H1 (cell line): ENCODE data around the gene STK33. TPM values are rescaled to one million over a fixed set of nuclear protein-coding genes. Genes with fewer than 3 reads are reported as not detected.

ENCODE experiments used
- CTCF ChIA-PET: fragments of 300-600 bp; sonication (Branson Sonifier 250); formaldehyde crosslinking; loops from one replicate; lab custom pipeline; 2021; ENCODE audit not compliant: partially characterized antibody; lab: Charles Lee
- POLR2A ChIA-PET: fragments of 300-600 bp; sonication (Branson Sonifier 250); formaldehyde crosslinking; loops from one replicate; lab custom pipeline; 2021; ENCODE audit warnings: inconsistent platforms; ENCODE audit not compliant: partially characterized antibody; lab: Charles Lee
- DNase-seq, 2 experiments: peaks; one replicate each; pipeline versions ENCODE4 v3.0.0 to v3.0.0-alpha.2; 2010 to 2022; ENCODE audit warnings: low spot score in 2 of 2, low read depth in 1 of 2, mixed read lengths in 1 of 2
- FAIRE-seq: peaks from 2 replicates; lab custom pipeline; 2011; peaks lifted over from hg19 to GRCh38; lab: Jason Lieb, UNC
- H2AFZ ChIP-seq: 2 replicates; pipeline ENCODE4 v1.8.1; 2012; ENCODE audit warnings: low read length, inconsistent platforms
- H2AK5ac ChIP-seq: 2 replicates; pipeline ENCODE4 v1.6.1; 2013; ENCODE audit warnings: low read depth, low read length
- H2BK120ac ChIP-seq: replicated peaks from 2 replicates; pipeline ENCODE3; 2013; ENCODE audit warnings: low read depth, low read length, inconsistent platforms
- H2BK12ac ChIP-seq: 2 replicates; pipeline ENCODE4 v1.6.1; 2013; ENCODE audit warnings: low read depth, low read length
- H2BK15ac ChIP-seq: 2 replicates; pipeline ENCODE4 v1.6.1; 2013; ENCODE audit warnings: low read length
- H2BK20ac ChIP-seq: 2 replicates; pipeline ENCODE4 v1.6.1; 2013; ENCODE audit warnings: low read length
- H2BK5ac ChIP-seq: 2 replicates; pipeline ENCODE4 v1.6.1; 2013; ENCODE audit warnings: low read depth, low read length
- H3K14ac ChIP-seq: 2 replicates; pipeline ENCODE4 v1.6.1; 2013; ENCODE audit warnings: inconsistent platforms; ENCODE audit not compliant: insufficient read length
- H3K18ac ChIP-seq: 2 replicates; pipeline ENCODE4 v1.6.1; 2013; ENCODE audit warnings: low read length; ENCODE audit errors: extremely low read depth
- H3K23ac ChIP-seq: 2 replicates; pipeline ENCODE4 v1.6.1; 2013; ENCODE audit warnings: inconsistent platforms; ENCODE audit not compliant: insufficient read length
- H3K23me2 ChIP-seq: 2 replicates; pipeline ENCODE4 v1.6.1; 2013; ENCODE audit warnings: low read depth, low read length
- H3K27ac ChIP-seq: 2 replicates; pipeline ENCODE4 v1.6.1; 2011; ENCODE audit warnings: low read depth, low read length, inconsistent platforms
- H3K27me3 ChIP-seq, 4 experiments: replicated peaks in 1 of 4; 1 replicate in 1 of 4; 2 replicates in 3 of 4; pipeline versions ENCODE4 v1.6.1 to v1.8.1; 2011 to 2013; ENCODE audit warnings: low read length in 3 of 4, mild to moderate bottlenecking in 3 of 4, inconsistent platforms in 2 of 4, mixed read lengths in 2 of 4, moderate library complexity in 1 of 4; ENCODE audit not compliant: control insufficient read depth in 3 of 4, insufficient read depth in 3 of 4; ENCODE audit errors: extremely low read depth in 1 of 4
- H3K36me3 ChIP-seq, 4 experiments: 2 replicates each; pipeline versions ENCODE4 v1.6.1 to v1.8.1; 2011 to 2013; ENCODE audit warnings: mild to moderate bottlenecking in 4 of 4, low read length in 3 of 4, moderate library complexity in 2 of 4, control low read depth in 1 of 4, inconsistent platforms in 1 of 4; ENCODE audit not compliant: insufficient read depth in 4 of 4, control insufficient read depth in 2 of 4
- H3K4ac ChIP-seq: replicated peaks from 2 replicates; pipeline ENCODE3; 2013; ENCODE audit warnings: low read length, low read depth, mixed read lengths, inconsistent platforms; ENCODE audit not compliant: insufficient read length
- H3K4me1 ChIP-seq, 4 experiments: replicated peaks in 1 of 4; 1 replicate in 1 of 4; 2 replicates in 3 of 4; pipeline versions ENCODE4 v1.6.1 to v1.8.1; 2011 to 2013; ENCODE audit warnings: low read length in 3 of 4, inconsistent platforms in 2 of 4, mixed read lengths in 1 of 4; ENCODE audit not compliant: insufficient read depth in 4 of 4, control insufficient read depth in 3 of 4
- H3K4me2 ChIP-seq, 2 experiments: 2 replicates each; pipeline versions ENCODE4 v1.6.1 to v1.8.1; 2011 to 2013; ENCODE audit warnings: low read depth in 2 of 2, low read length in 2 of 2, control low read depth in 1 of 2, inconsistent platforms in 1 of 2, mild to moderate bottlenecking in 1 of 2; ENCODE audit not compliant: insufficient read depth in 1 of 2
- H3K4me3 ChIP-seq, 4 experiments: fragments of 200-600, 300-600 bp in 1 of 4; sonication (generic), shearing (Covaris generic), sonication (Bioruptor Twin) in 1 of 4; 2 replicates each; pipeline versions ENCODE4 v1.5.1 to v1.8.1; 2011 to 2016; ENCODE audit warnings: low read length in 4 of 4, low read depth in 3 of 4, control low read depth in 2 of 4, inconsistent platforms in 2 of 4, mild to moderate bottlenecking in 2 of 4, mixed read lengths in 1 of 4, moderate library complexity in 1 of 4; ENCODE audit not compliant: insufficient read depth in 2 of 4; ENCODE audit errors: extremely low read depth in 1 of 4
- H3K56ac ChIP-seq: replicated peaks from 2 replicates; pipeline ENCODE3; 2013; ENCODE audit warnings: low read depth, mild to moderate bottlenecking, mixed read lengths, low read length, inconsistent platforms; ENCODE audit not compliant: insufficient read length
- H3K79me1 ChIP-seq: 2 replicates; pipeline ENCODE4 v1.6.1; 2013; ENCODE audit warnings: low read depth, low read length, control low read depth
- H3K79me2 ChIP-seq, 2 experiments: 2 replicates each; pipeline versions ENCODE4 v1.6.1 to v1.8.1; 2012 to 2013; ENCODE audit warnings: low read length in 2 of 2, mild to moderate bottlenecking in 2 of 2, inconsistent platforms in 1 of 2; ENCODE audit not compliant: insufficient read depth in 2 of 2, control insufficient read depth in 1 of 2
- H3K9ac ChIP-seq, 4 experiments: replicated peaks in 1 of 4; 1 replicate in 1 of 4; 2 replicates in 3 of 4; pipeline versions ENCODE4 v1.6.1 to v1.8.1; 2011 to 2013; ENCODE audit warnings: low read depth in 3 of 4, low read length in 3 of 4, control low read depth in 2 of 4, mild to moderate bottlenecking in 2 of 4, moderate library complexity in 2 of 4, inconsistent platforms in 1 of 4; ENCODE audit errors: extremely low read depth in 1 of 4
- H3K9me3 ChIP-seq, 2 experiments: 2 replicates each; pipeline versions ENCODE4 v1.6.1 to v1.8.1; 2012 to 2013; ENCODE audit warnings: mild to moderate bottlenecking in 2 of 2, moderate library complexity in 2 of 2, control low read depth in 1 of 2, inconsistent platforms in 1 of 2, low read depth in 1 of 2, low read length in 1 of 2, mixed read lengths in 1 of 2; ENCODE audit not compliant: insufficient read depth in 2 of 2
- H4K20me1 ChIP-seq, 2 experiments: replicated peaks in 1 of 2; 2 replicates each; pipeline versions ENCODE3 to v1.8.1; 2011 to 2013; ENCODE audit warnings: inconsistent platforms in 2 of 2, low read length in 2 of 2, mild to moderate bottlenecking in 1 of 2; ENCODE audit not compliant: insufficient read depth in 2 of 2, control insufficient read depth in 1 of 2
- H4K5ac ChIP-seq: 2 replicates; pipeline ENCODE4 v1.6.1; 2013; ENCODE audit warnings: low read length, low read depth, mixed read lengths, inconsistent platforms; ENCODE audit not compliant: insufficient read length
- H4K8ac ChIP-seq: 2 replicates; pipeline ENCODE4 v1.8.0; 2013; ENCODE audit warnings: mild to moderate bottlenecking, moderate library complexity, low read length, inconsistent platforms; ENCODE audit not compliant: insufficient read depth; ENCODE audit errors: extremely low read depth
- H4K91ac ChIP-seq: replicated peaks from 2 replicates; pipeline ENCODE3; 2013; ENCODE audit warnings: low read length, mixed read lengths, inconsistent platforms; ENCODE audit not compliant: insufficient read length
- CHD1 ChIP-seq: IDR thresholded peaks from 2 replicates; pipeline ENCODE4 v1.6.1; 2012; ENCODE audit warnings: low read depth, low read length, improper control_type of control experiment
- KDM1A ChIP-seq: fragments of 200-600, 300-600 bp; sonication (generic); IDR thresholded peaks from 2 replicates; pipeline ENCODE4 v1.7.1; 2016; ENCODE audit warnings: mild to moderate bottlenecking, low read length, borderline replicate concordance
- KDM5A ChIP-seq: fragments of 200-600 bp; IDR thresholded peaks from 2 replicates; pipeline ENCODE4 v1.7.1; 2012; ENCODE audit warnings: mild to moderate bottlenecking, low read length, inconsistent platforms, mixed read lengths
- MAFK ChIP-seq: IDR thresholded peaks from 2 replicates; pipeline ENCODE4 v1.6.1; 2012; ENCODE audit warnings: low read depth, mild to moderate bottlenecking, improper control_type of control experiment, low read length
- MAX ChIP-seq: IDR thresholded peaks from 2 replicates; pipeline ENCODE4 v1.6.1; 2012; ENCODE audit warnings: inconsistent platforms
- NRF1 ChIP-seq: IDR thresholded peaks from 2 replicates; pipeline ENCODE4 v1.6.1; 2011; ENCODE audit warnings: mild to moderate bottlenecking, low read depth, low read length, improper control_type of control experiment
- RFX5 ChIP-seq: IDR thresholded peaks from 2 replicates; pipeline ENCODE4 v1.6.1; 2011; ENCODE audit warnings: low read depth, low read length, improper control_type of control experiment, borderline replicate concordance
- RXRA ChIP-seq: IDR thresholded peaks from 2 replicates; pipeline ENCODE4 v1.6.1; 2011; ENCODE audit warnings: low read depth, mild to moderate bottlenecking, low read length, moderate library complexity; ENCODE audit not compliant: insufficient read depth
- SIRT6 ChIP-seq: IDR thresholded peaks from one replicate; pipeline ENCODE4 v1.7.1; 2012; ENCODE audit warnings: low read length, inconsistent platforms
- SP2 ChIP-seq: IDR thresholded peaks from 2 replicates; pipeline ENCODE4 v1.6.1; 2012; ENCODE audit warnings: mild to moderate bottlenecking, low read length, inconsistent platforms
- SP4 ChIP-seq: IDR thresholded peaks from 2 replicates; pipeline ENCODE4 v1.6.1; 2012; ENCODE audit warnings: low read length, inconsistent platforms
- TAF7 ChIP-seq: optimal IDR thresholded peaks from 2 replicates; pipeline ENCODE3; 2011; ENCODE audit warnings: low read depth, mild to moderate bottlenecking, inconsistent platforms, low read length, moderate library complexity, borderline replicate concordance
- USF2 ChIP-seq: IDR thresholded peaks from 2 replicates; pipeline ENCODE4 v1.6.1; 2011; ENCODE audit warnings: low read length, improper control_type of control experiment
- WGBS, 2 experiments: shearing (Covaris generic) in 1 of 2; methylation state at CpG; one replicate each; pipeline versions ENCODE4 v1.1.6 to v1.1.7; 2013 to 2015; ENCODE audit warnings: low lambda C conversion rate in 2 of 2, mixed read lengths in 2 of 2, inconsistent platforms in 1 of 2, low coverage in 1 of 2, missing lambda C conversion rate in 1 of 2; ENCODE audit not compliant: insufficient replicate concordance in 2 of 2, insufficient coverage in 1 of 2, insufficient read length in 1 of 2; ENCODE audit errors: extremely low coverage in 1 of 2, missing lambda C conversion rate in 1 of 2; 5-methylcytosine and 5-hydroxymethylcytosine counted together
- polyA plus RNA-seq, 7 experiments: library from polyadenylated mRNA; depleted of rRNA in 3 of 7; stranded (reverse) in 5 of 7; unstranded in 2 of 7; fragments of >200 nt in 5 of 7; fragments of 200-250 nt in 2 of 7; gene quantifications; 1 replicate in 5 of 7; 2 replicates in 1 of 7; 4 replicates in 1 of 7; pipeline versions ENCODE4 v1.2.1 to v1.2.3, GENCODE V29; 2011 to 2013; ENCODE audit warnings: missing spikeins in 2 of 7, mixed read lengths in 2 of 7
- total RNA-seq: library from RNA; stranded (reverse); fragmentation: NEBNext Ultra II Directional; extraction: Animal tissue kit (Norgen Biotek cat#: 25700); gene quantifications from 2 replicates; pipeline ENCODE4 v1.2.1, GENCODE V29; 2021

STK33 gene
- total and polyA plus RNA-seq, 2 of the 8 experiments (the other 6 are each of a cell fraction or from before 2014, with no cell fraction given), result 8.8 to 25.1 TPM

- FAIRE-seq, result no peak
- TF ChIP-seq KDM5A (no peak), CHD1 (no peak), SP4 (no peak), MAFK (no peak), SIRT6 (no peak), TAF7 (no peak), KDM1A (no peak), RFX5 (no peak), SP2 (no peak), NRF1 (no peak), MAX (no peak), RXRA (no peak), USF2 (no peak)
Measured at GRCh38 chr11:8641332-8641731, 47.3 kb upstream of the STK33 start.

More at GRCh38 chr11:8641332-8641731, 47.3 kb upstream of the STK33 start:
- no peaks in the 10 kb centered on the region for H3K27me3 ChIP-seq
- no peaks in the 10 kb centered on the region for H4K20me1 ChIP-seq
- H4K5ac ChIP-seq, result no peak overlapping the region
- no peak overlapping the region for H3K27ac ChIP-seq
- no peak for DNase-seq
- no peak overlapping the region for H2AFZ ChIP-seq
- H2BK12ac ChIP-seq, result no peak overlapping the region
- H3K9ac ChIP-seq, result no peak overlapping the region
- peaks cover 4 to 9% (median 9%) of the 10 kb centered on the region in 4 experiments; a peak in 6 of 7 replicates for H3K4me1 ChIP-seq
- no peaks in the 10 kb centered on the region; the same call in 1 of the 2 replicates for H3K23me2 ChIP-seq
- no peaks in the 10 kb centered on the region for H3K79me2 ChIP-seq
- H3K4ac ChIP-seq, result no peak overlapping the region
- peaks cover 0 to 2% (median 0%) of the 10 kb centered on the region in 4 experiments; a peak in 2 of 8 replicates for H3K36me3 ChIP-seq
- H3K56ac ChIP-seq, result no peak overlapping the region
- no peak overlapping the region for H2BK120ac ChIP-seq
- WGBS, 2 experiments, result 88% methylated on average over 2 of the region's 2 CpGs; no CpG with 5 or more reads in 1 of the 2 experiments
- H3K18ac ChIP-seq, result peak overlapping the region; percentile 4; the same call in 1 of the 2 replicates
- no peak overlapping the region for H2AK5ac ChIP-seq
- no peaks in the 10 kb centered on the region for H3K9me3 ChIP-seq
- H4K8ac ChIP-seq, result no peak overlapping the region
- no peak overlapping the region for H3K14ac ChIP-seq
- no peaks in the 10 kb centered on the region for H3K79me1 ChIP-seq
- no peak overlapping the region; a peak in 1 of 4 replicates for H3K4me2 ChIP-seq
- no peak overlapping the region for H2BK15ac ChIP-seq
- no peak overlapping the region for H2BK5ac ChIP-seq
- no peak overlapping the region for H4K91ac ChIP-seq
- ChIA-PET CTCF (interaction anchor here (1.7 kb wide), 1 partner anchor 16 kb away, joined by 4 read pairs; no protein-coding TSS in a partner anchor), POLR2A (interaction anchor here (2.0 to 6.6 kb wide), 3 partner anchors 42 to 59 kb away, joined by 5 to 41 read pairs (median 23); partner anchors contain the start of genes RPL27A and TRIM66)
- no peak overlapping the region for H3K4me3 ChIP-seq
- H3K23ac ChIP-seq, result no peak overlapping the region
- 0 out of 2 replicates have a peak overlapping the region, but pooled peaks have one; percentile 25 for H2BK20ac ChIP-seq
